ENCODE data around the gene HES2.

HES2 gene

GRCh38 chr1:6409053-6409452 is 10.7 kb downstream of the HES2 start:
- Histone ChIP-seq H3K4me2 (ENCODE audit: low read length) (no peak overlapping the region), H3K23ac (ENCODE audit: low read length) (no peak overlapping the region)

GRCh38 chr1:6408023-6408422 is 11.7 kb downstream of the HES2 start:
- no peak overlapping the region for H2BK12ac ChIP-seq (ENCODE audit: low read length)
- H3K4me1 ChIP-seq (ENCODE audit: control insufficient read depth in 1 of 2, insufficient read depth in 2 of 2, low read length in 2 of 2), result no peaks in the 10 kb centered on the region
- H3K27me3 ChIP-seq (ENCODE audit: insufficient read depth, low read length), result no peaks in the 10 kb centered on the region
- no CpG with 5 or more reads among the region's 6 CpGs for WGBS (ENCODE audit: extremely low coverage, insufficient coverage, insufficient read length)
- no peak overlapping the region for H2AFZ ChIP-seq (ENCODE audit: insufficient read depth, low read length, poor library complexity)
- H3K79me1 ChIP-seq (ENCODE audit: low read length), result no peaks in the 10 kb centered on the region
- no peak overlapping the region for H3K18ac ChIP-seq (ENCODE audit: low read length)
- H3K79me2 ChIP-seq (ENCODE audit: control insufficient read depth, insufficient read depth, low read length, poor library complexity), result no peaks in the 10 kb centered on the region
- no peak overlapping the region for H3K9ac ChIP-seq (ENCODE audit: low read length)
- no peak overlapping the region for H2BK120ac ChIP-seq (ENCODE audit: insufficient read depth, low read length, poor library complexity)
- H3K4ac ChIP-seq (ENCODE audit: low read depth, low read length), result no peak overlapping the region
- H2BK5ac ChIP-seq (ENCODE audit: low read depth, low read length, poor library complexity), result no peak overlapping the region
- no peak overlapping the region for H3K14ac ChIP-seq (ENCODE audit: low read length)
- no peak for DNase-seq
- H3K27ac ChIP-seq (ENCODE audit: low read depth, low read length), result no peak overlapping the region
- no peak overlapping the region for H3K4me2 ChIP-seq (ENCODE audit: low read length)
- H4K91ac ChIP-seq (ENCODE audit: low read depth, low read length), result no peak overlapping the region
- H2AK5ac ChIP-seq (ENCODE audit: low read length), result no peak overlapping the region
- no peaks in the 10 kb centered on the region for H3K36me3 ChIP-seq (ENCODE audit: control insufficient read depth in 1 of 2, insufficient read depth in 2 of 2, low read length in 2 of 2)
- H4K8ac ChIP-seq (ENCODE audit: low read depth, low read length), result no peak overlapping the region
- H3K23ac ChIP-seq (ENCODE audit: low read length), result no peak overlapping the region
- H3K4me3 ChIP-seq (ENCODE audit: low read depth, low read length), result no peak overlapping the region
- no peaks in the 10 kb centered on the region for H3K9me3 ChIP-seq (ENCODE audit: insufficient read depth, low read depth, low read length)
- no peak overlapping the region for H4K12ac ChIP-seq (ENCODE audit: low read depth, low read length)

More at GRCh38 chr1:6409053-6409452, 10.7 kb downstream of the HES2 start:
- H3K4me3 ChIP-seq (ENCODE audit: low read depth, low read length), result no peak overlapping the region
- WGBS (ENCODE audit: extremely low coverage, insufficient coverage, insufficient read length), result no CpG with 5 or more reads among the region's 4 CpGs
- no peaks in the 10 kb centered on the region for H3K79me2 ChIP-seq (ENCODE audit: control insufficient read depth, insufficient read depth, low read length, poor library complexity)
- no peak for DNase-seq
- no peak overlapping the region for H4K8ac ChIP-seq (ENCODE audit: low read depth, low read length)
- H3K14ac ChIP-seq (ENCODE audit: low read length), result no peak overlapping the region
- H3K36me3 ChIP-seq (ENCODE audit: control insufficient read depth in 1 of 2, insufficient read depth in 2 of 2, low read length in 2 of 2), result no peaks in the 10 kb centered on the region
- no peaks in the 10 kb centered on the region for H3K9me3 ChIP-seq (ENCODE audit: insufficient read depth, low read depth, low read length)
- no peak overlapping the region for H2AK5ac ChIP-seq (ENCODE audit: low read length)
- no peak overlapping the region for H2BK5ac ChIP-seq (ENCODE audit: low read depth, low read length, poor library complexity)
- H3K9ac ChIP-seq (ENCODE audit: low read length), result no peak overlapping the region
- H3K4ac ChIP-seq (ENCODE audit: low read depth, low read length), result no peak overlapping the region
- no peak overlapping the region for H3K18ac ChIP-seq (ENCODE audit: low read length)
- H4K91ac ChIP-seq (ENCODE audit: low read depth, low read length), result no peak overlapping the region
- no peaks in the 10 kb centered on the region for H3K79me1 ChIP-seq (ENCODE audit: low read length)
- no peaks in the 10 kb centered on the region for H3K27me3 ChIP-seq (ENCODE audit: insufficient read depth, low read length)
- H2BK12ac ChIP-seq (ENCODE audit: low read length), result no peak overlapping the region
- no peaks in the 10 kb centered on the region for H3K4me1 ChIP-seq (ENCODE audit: control insufficient read depth in 1 of 2, insufficient read depth in 2 of 2, low read length in 2 of 2)
- H4K12ac ChIP-seq (ENCODE audit: low read depth, low read length), result no peak overlapping the region
- H3K27ac ChIP-seq (ENCODE audit: low read depth, low read length), result no peak overlapping the region
- H2AFZ ChIP-seq (ENCODE audit: insufficient read depth, low read length, poor library complexity), result no peak overlapping the region
- H2BK120ac ChIP-seq (ENCODE audit: insufficient read depth, low read length, poor library complexity), result no peak overlapping the region

- Histone ChIP-seq H3K4me1 (ENCODE audit: control insufficient read depth in 1 of 2, insufficient read depth in 2 of 2, low read length in 2 of 2) (no peaks in the 10 kb centered on the region), H3K4ac (ENCODE audit: low read depth, low read length) (no peak overlapping the region), H3K79me2 (ENCODE audit: control insufficient read depth, insufficient read depth, low read length, poor library complexity) (no peaks in the 10 kb centered on the region), H3K18ac (ENCODE audit: low read length) (no peak overlapping the region), H4K8ac (ENCODE audit: low read depth, low read length) (no peak overlapping the region), H2BK120ac (ENCODE audit: insufficient read depth, low read length, poor library complexity) (no peak overlapping the region), H2BK12ac (ENCODE audit: low read length) (no peak overlapping the region), H2AK5ac (ENCODE audit: low read length) (no peak overlapping the region), H3K14ac (ENCODE audit: low read length) (no peak overlapping the region), H3K9me3 (ENCODE audit: insufficient read depth, low read depth, low read length) (no peaks in the 10 kb centered on the region), H3K4me3 (ENCODE audit: low read depth, low read length) (no peak overlapping the region), H3K27me3 (ENCODE audit: insufficient read depth, low read length) (no peaks in the 10 kb centered on the region), H2AFZ (ENCODE audit: insufficient read depth, low read length, poor library complexity) (no peak overlapping the region), H3K4me2 (ENCODE audit: low read length) (no peak overlapping the region), H3K27ac (ENCODE audit: low read depth, low read length) (no peak overlapping the region), H3K23ac (ENCODE audit: low read length) (no peak overlapping the region), H4K12ac (ENCODE audit: low read depth, low read length) (no peak overlapping the region), H4K91ac (ENCODE audit: low read depth, low read length) (no peak overlapping the region), H3K79me1 (ENCODE audit: low read length) (no peaks in the 10 kb centered on the region), H3K36me3 (ENCODE audit: control insufficient read depth in 1 of 2, insufficient read depth in 2 of 2, low read length in 2 of 2) (no peaks in the 10 kb centered on the region), H3K9ac (ENCODE audit: low read length) (no peak overlapping the region), H2BK5ac (ENCODE audit: low read depth, low read length, poor library complexity) (no peak overlapping the region)
- no CpG with 5 or more reads among the region's 6 CpGs for WGBS (ENCODE audit: extremely low coverage, insufficient coverage, insufficient read length)
- no peak for DNase-seq
Observed at GRCh38 chr1:6401673-6402072, 18.0 kb downstream of the HES2 start.

- Histone ChIP-seq H2BK5ac (ENCODE audit: low read depth, low read length, poor library complexity) (no peak overlapping the region), H4K91ac (ENCODE audit: low read depth, low read length) (no peak overlapping the region), H3K23ac (ENCODE audit: low read length) (no peak overlapping the region), H3K9me3 (ENCODE audit: insufficient read depth, low read depth, low read length) (no peaks in the 10 kb centered on the region), H2AK5ac (ENCODE audit: low read length) (no peak overlapping the region), H3K27ac (ENCODE audit: low read depth, low read length) (no peak overlapping the region), H3K9ac (ENCODE audit: low read length) (no peak overlapping the region), H3K79me2 (ENCODE audit: control insufficient read depth, insufficient read depth, low read length, poor library complexity) (no peaks in the 10 kb centered on the region), H2BK120ac (ENCODE audit: insufficient read depth, low read length, poor library complexity) (no peak overlapping the region), H3K14ac (ENCODE audit: low read length) (no peak overlapping the region), H3K27me3 (ENCODE audit: insufficient read depth, low read length) (no peaks in the 10 kb centered on the region), H4K12ac (ENCODE audit: low read depth, low read length) (no peak overlapping the region), H2AFZ (ENCODE audit: insufficient read depth, low read length, poor library complexity) (no peak overlapping the region), H4K8ac (ENCODE audit: low read depth, low read length) (no peak overlapping the region), H3K36me3 (ENCODE audit: control insufficient read depth in 1 of 2, insufficient read depth in 2 of 2, low read length in 2 of 2) (no peaks in the 10 kb centered on the region), H2BK12ac (ENCODE audit: low read length) (no peak overlapping the region), H3K4me3 (ENCODE audit: low read depth, low read length) (no peak overlapping the region), H3K4ac (ENCODE audit: low read depth, low read length) (no peak overlapping the region), H3K79me1 (ENCODE audit: low read length) (no peaks in the 10 kb centered on the region), H3K4me2 (ENCODE audit: low read length) (no peak overlapping the region), H3K18ac (ENCODE audit: low read length) (no peak overlapping the region), H3K4me1 (ENCODE audit: control insufficient read depth in 1 of 2, insufficient read depth in 2 of 2, low read length in 2 of 2) (peaks cover 0 to under 1% of the 10 kb centered on the region in 2 experiments)
- no peak for DNase-seq
- WGBS (ENCODE audit: extremely low coverage, insufficient coverage, insufficient read length), result no CpG with 5 or more reads among the region's 3 CpGs
Observed at GRCh38 chr1:6399294-6399693, 20.4 kb downstream of the HES2 start.
